Measurements from ENCODE around the gene AP2A1.

- no peak for TF ChIP-seq TEAD4 (CRISPR knock-in tag; IDR thresholded peaks at IDR 0.05)
- no peak for TF ChIP-seq CTCF (IDR thresholded peaks at IDR 0.05)
- no peak for TF ChIP-seq ZNF232 (CRISPR knock-in tag; IDR thresholded peaks at IDR 0.05)
- no peak for TF ChIP-seq SP1 (CRISPR knock-in tag; conservative IDR thresholded peaks at IDR 0.05)
- no peak for TF ChIP-seq ZNF512 (CRISPR knock-in tag; IDR thresholded peaks at IDR 0.05; ENCODE audit: borderline replicate concordance)
- no peak for TF ChIP-seq NR3C1 (CRISPR knock-in tag; conservative IDR thresholded peaks at IDR 0.05; ENCODE audit: low read depth)
- no peak for TF ChIP-seq GABPB1 (CRISPR knock-in tag; IDR thresholded peaks at IDR 0.05)
- no peak for TF ChIP-seq FOXP1 (CRISPR knock-in tag; IDR thresholded peaks at IDR 0.05; ENCODE audit: borderline replicate concordance)
- TF ChIP-seq MYBL2 (CRISPR knock-in tag; IDR thresholded peaks at IDR 0.05): no peak
- TF ChIP-seq MAX (CRISPR knock-in tag; IDR thresholded peaks at IDR 0.05): no peak
- no peak for TF ChIP-seq E2F4 (CRISPR knock-in tag; IDR thresholded peaks at IDR 0.05; ENCODE audit: borderline replicate concordance, low read depth)
- TF ChIP-seq FOXJ3 (CRISPR knock-in tag; IDR thresholded peaks at IDR 0.05; ENCODE audit: borderline replicate concordance): no peak
- no peak for TF ChIP-seq IRF2 (CRISPR knock-in tag; IDR thresholded peaks at IDR 0.05; ENCODE audit: borderline replicate concordance, low read depth)
- TF ChIP-seq E2F1 (CRISPR knock-in tag; IDR thresholded peaks at IDR 0.05): no peak
Observed at GRCh38 chr19:49741210-49741844, 25.5 kb upstream of the AP2A1 start.
